ENCODE results near the gene HMGCLL1.

Gene HMGCLL1

GRCh38 chr6:55578537-55579363 is at the start of gene HMGCLL1:
TSS of gene HMGCLL1 (minus strand) at chr6:55579192. CDS start at chr6:55579055, 137 bp downstream.
- no peak for DNase-seq (ENCODE audit: low read depth in 4 of 4, low spot score in 1 of 4)

DNA sequence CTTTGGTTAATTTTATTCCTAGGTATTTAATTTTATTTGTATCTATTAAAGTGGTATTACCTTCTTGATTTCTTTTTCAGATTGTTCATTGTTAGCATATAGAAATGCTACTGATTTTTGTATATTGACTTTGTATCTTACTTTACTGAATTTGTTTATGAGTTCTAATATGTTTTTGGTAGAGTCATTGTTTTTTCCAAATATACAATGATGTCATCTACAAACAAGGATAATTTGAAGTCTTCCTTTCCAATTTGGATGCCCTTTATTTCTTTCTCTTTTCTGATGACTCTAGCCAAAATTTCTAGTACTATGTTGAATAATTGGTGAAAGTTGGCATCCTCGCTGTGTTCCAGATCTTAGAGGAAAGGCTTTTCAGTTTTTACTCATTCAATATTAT is 43.0 kb upstream of the HMGCLL1 start:
- no peak for DNase-seq (ENCODE audit: low read depth in 4 of 4, low spot score in 1 of 4)

DNA sequence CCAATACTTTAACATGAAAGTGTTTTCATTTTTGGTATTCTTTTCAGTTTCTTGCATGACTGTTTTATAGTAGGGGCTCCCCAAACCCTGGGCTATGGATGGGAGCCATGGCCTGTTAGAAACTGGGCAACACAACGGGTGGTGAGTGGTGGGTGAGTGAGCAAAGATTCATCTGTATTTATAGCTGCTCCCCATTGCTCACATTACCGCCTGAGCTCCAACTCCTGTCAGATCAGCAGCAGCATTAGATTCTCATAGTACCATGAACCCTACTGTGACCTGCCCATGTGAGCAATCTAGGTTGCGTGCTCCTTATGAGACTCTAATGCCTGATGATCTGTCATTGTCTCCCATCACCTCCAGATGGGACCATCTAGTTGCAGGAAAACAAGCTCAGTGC is 42.3 kb upstream of the HMGCLL1 start:
- no peak for DNase-seq (ENCODE audit: low read depth in 4 of 4, low spot score in 1 of 4)

- peak in 1 of 4 experiments; percentile 1 for DNase-seq (ENCODE audit: low read depth in 4 of 4, low spot score in 1 of 4)
Observed at GRCh38 chr6:55617272-55617671, 38.3 kb upstream of the HMGCLL1 start.

GRCh38 chr6:55604021-55604420 is 25.0 kb upstream of the HMGCLL1 start:
- no peak for DNase-seq (ENCODE audit: low read depth in 4 of 4, low spot score in 1 of 4)

DNA sequence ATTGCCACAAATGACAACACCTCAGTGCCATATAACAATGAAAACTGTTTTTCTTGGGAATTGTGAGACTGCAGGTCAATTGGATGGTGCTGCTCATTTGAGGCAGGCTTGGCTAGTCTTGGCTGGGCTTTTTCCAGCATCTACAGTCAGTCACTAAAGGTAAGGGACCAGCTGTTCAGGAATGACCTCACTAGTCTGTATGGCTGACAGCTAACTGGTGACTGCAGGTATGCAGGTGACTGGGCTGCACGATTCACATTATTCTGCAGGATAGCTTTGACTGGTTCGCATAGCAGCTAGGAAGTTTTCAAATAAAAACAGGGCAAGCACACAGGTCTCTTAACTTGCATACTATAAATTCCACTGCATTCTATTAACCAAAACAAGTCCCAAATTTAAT is 22.1 kb upstream of the HMGCLL1 start:
- no peak for DNase-seq (ENCODE audit: low read depth in 4 of 4, low spot score in 1 of 4)

DNA sequence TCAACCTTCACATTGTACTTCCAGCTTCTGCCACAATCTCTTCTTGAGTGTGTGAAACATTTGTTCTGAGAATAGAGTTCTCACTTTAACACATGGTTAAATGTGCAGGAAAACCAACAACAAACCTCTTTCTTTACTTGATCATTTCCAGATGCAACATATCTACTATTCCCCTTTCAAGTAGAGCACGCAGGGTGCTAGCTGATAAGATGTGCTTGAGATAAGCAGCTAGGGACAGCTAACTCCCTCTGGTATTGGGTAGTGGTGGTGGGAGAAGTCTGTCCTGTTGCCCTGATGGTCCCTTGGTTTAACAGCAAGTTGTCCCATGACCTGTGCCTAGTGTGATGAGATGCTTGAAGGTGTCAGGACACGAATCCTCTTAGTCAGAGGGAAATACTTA is 15.4 kb upstream of the HMGCLL1 start:
- no peak for DNase-seq (ENCODE audit: low read depth in 4 of 4, low spot score in 1 of 4)

DNA sequence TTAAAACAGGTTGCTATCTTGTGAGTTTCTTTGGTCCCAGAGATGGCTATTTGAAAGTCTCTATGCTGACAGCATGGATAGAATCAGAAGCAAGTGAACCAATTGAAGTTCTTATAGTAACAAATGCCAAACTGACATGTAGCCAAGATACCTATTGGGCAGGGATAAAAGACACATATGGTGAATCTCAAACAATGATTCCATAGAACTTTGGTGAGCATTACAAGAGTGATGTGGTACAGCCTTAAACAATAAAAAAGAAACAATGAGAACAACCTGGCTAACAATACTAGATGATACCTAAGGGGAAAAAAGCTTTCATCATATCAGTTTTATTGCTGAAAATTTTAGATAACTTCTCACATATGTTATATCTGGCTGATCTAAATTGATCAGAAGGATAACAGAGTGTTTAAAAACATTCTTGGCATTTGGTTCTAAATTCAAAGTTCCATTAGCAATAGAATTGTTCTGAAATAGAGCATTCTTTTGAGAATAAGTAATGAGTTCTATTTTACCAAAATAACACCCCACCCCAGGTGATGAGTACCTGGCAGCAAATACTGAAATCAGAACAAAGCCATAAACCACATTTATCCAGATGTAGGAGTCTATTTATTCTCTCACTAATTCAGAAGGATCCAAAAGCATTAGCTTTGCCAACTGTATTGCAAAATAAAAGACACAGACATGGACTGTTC is 5.8 kb upstream of the HMGCLL1 start:
- no peak for DNase-seq (ENCODE audit: low read depth in 4 of 4, low spot score in 1 of 4)

- no peak for DNase-seq (ENCODE audit: low read depth in 4 of 4, low spot score in 1 of 4)
Observed at GRCh38 chr6:55576811-55577210, 2.2 kb downstream of the HMGCLL1 start.

- no peak for DNase-seq (ENCODE audit: low read depth in 4 of 4, low spot score in 1 of 4)
Observed at GRCh38 chr6:55574556-55574955, 4.4 kb downstream of the HMGCLL1 start.

- no peak for DNase-seq (ENCODE audit: low read depth in 4 of 4, low spot score in 1 of 4)
Observed at GRCh38 chr6:55569638-55570037, 9.4 kb downstream of the HMGCLL1 start.

DNA sequence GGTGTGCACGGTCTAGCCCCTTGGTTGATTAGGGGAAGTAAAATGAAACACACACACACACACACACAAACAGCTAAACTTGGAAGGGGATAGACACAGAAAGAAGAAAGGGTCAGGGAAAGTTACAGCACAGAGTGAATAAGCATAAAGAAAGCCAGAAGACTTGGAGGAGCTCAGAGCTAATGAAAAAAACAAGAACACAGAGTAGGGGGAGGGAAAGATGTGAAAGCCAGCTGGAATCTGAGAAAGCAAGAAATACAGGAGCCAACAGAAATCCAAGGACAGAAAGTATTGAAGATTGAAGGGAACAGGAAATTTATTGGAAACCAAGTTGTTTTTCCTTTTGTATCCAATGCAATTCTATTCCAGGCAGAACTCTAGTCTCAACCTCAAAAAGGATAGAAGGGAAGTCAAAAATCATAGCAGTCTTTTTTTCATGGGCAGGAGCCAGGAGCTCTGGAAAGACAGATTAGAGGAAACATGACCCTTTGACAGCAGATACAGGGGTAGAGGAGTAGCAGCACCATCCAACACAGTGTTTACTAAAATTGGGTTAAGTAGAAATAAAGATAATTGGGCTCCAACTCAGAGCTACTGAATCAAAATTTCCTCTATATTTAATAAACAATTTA is 10.1 kb downstream of the HMGCLL1 start:
- no peak for DNase-seq (ENCODE audit: low read depth in 4 of 4, low spot score in 1 of 4)

GRCh38 chr6:55567558-55567957 is 11.4 kb downstream of the HMGCLL1 start:
- DNase-seq (ENCODE audit: low read depth in 4 of 4, low spot score in 1 of 4) = no peak

DNA sequence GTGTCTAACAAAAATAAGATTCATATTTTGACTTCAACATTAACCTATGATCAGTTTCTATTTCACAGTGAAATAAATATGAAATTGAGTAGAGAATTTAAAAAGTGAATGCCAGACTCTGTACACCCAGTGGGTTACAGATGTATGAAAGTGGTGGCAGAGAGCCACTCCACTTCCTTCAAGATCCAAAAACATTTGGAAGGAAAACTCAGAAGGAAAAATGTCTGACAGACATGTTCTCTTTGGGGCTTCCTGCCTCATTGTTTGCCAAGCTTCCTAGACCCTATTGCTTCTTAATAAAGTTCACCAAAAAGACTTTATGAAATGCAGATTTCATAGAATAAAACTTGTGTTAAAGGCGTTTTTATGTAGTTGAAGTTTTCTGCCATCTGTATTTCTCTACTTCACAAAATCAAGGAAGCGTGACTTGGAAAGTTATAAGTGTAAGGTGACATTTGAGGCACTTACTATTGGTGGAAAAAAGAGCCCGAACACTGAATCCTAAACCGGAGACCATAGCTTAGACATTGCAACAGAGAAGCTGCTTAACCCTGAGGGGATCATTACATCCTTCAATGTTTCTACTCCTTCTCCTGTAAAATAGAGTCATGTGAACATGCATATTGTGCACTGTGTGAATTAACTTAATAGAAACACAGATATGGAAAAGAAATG is 12.8 kb downstream of the HMGCLL1 start:
- DNase-seq (ENCODE audit: low read depth in 4 of 4, low spot score in 1 of 4) = no peak

- DNase-seq (ENCODE audit: low read depth in 4 of 4, low spot score in 1 of 4) = no peak
Observed at GRCh38 chr6:55562318-55562717, 16.7 kb downstream of the HMGCLL1 start.

GRCh38 chr6:55560290-55560885 is 18.6 kb downstream of the HMGCLL1 start:
- DNase-seq (ENCODE audit: low read depth in 4 of 4, low spot score in 1 of 4) = no peak

DNA sequence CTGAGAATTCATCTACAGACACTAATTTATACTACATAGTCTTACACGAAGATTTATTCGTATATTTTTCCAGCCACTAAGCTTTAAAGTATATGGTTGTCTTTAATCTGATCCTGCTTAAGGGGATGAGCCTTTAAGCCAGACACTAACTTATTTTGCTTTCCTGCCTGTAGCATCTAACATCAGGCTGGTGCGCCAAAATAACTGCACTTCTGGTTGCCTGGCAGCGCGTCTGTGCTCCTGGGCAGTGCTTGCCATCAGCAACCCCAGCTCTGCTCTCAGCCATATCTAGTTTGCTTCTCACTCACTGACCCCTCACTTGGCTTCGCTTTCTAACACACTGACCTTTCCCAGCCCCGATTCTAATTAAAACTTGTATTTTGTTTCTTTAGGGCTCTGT is 21.8 kb downstream of the HMGCLL1 start:
- no peak for DNase-seq (ENCODE audit: low read depth in 4 of 4, low spot score in 1 of 4)

DNA sequence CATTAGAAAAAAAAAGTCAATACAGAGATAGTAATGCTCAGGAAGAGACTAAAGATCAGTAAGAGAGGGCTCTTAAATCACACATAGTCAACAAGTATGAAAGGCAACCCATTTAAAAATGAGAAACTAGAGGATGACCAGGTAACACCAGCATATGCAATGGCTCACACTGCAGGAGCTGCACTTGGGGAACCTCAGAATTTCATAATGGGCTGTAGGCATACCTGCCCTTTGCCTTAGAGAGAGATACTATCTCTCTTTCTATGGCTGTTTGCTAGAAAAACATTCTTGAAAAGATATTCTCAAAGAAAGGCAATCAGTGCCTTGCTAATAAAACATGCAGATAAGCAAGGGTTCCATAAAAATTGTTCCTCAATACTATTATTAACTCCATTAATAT is 33.2 kb downstream of the HMGCLL1 start:
- DNase-seq (ENCODE audit: low read depth in 4 of 4, low spot score in 1 of 4) = no peak

DNA sequence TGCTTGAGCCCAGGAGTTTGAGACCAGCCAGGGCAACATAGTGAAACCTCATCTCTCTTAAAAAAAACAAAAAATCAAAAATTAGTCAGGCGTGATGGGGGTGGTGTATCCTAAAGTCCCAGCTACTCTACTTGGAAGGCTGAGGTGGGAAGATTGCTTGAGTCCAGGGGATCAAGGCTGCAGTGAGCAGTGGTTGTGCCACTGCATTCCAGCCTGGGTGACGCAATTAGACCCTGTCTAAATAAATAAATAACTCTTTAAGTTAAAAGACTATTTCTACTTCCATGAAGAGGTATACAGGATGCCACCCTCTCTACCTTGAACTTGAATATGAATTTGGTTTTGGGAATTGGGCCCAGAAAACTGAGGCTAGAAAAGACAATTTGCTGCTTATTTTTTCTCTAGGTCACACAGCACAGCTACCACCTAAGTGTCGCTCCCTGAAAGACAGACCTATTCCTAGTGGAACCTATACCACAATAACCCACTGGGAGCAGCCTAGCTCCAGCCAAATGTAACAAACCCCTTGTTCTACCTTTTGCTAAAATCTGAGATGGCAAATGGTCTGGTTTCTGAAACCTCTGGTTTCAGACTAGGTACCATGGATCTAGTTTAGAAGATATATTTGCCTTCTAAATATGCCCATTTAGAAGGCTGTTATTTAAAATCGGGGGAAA is 35.2 kb downstream of the HMGCLL1 start:
- no peak for DNase-seq (ENCODE audit: low read depth in 4 of 4, low spot score in 1 of 4)

DNA sequence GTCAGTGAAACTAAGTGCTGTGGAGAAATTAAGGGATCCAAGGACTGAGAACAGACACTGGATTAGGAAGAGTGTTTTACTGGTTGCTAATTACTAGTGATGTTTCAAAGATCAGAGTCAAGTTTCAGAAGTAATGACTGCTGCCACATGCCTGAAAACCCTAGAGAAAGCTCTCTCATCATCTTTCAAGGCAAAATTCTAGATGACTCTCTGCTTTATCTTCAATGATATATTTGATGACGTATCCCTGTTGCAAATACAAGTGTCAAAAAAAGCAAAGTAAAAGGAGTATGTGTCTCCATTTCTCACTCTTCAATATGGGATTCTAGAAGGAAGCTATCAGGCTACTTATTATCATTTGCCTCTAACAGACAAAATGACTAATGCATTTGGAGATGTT is 38.0 kb downstream of the HMGCLL1 start:
- DNase-seq (ENCODE audit: low read depth in 4 of 4, low spot score in 1 of 4) = no peak

All from stimulated activated CD4-positive, alpha-beta T cell treated with anti-CD3 and anti-CD28 coated beads, Interleukin-1b, Interleukin-23, amount 100 ng/mL, for 24 hours (primary cell).